Measurements from ENCODE around the gene FAM149A.
A peak's percentile ranks its signal among the peaks of the same experiment; 100 is the strongest.

GRCh38 chr4:186144198-186144945 is 39.9 kb downstream of the FAM149A start:
- TF ChIP-seq CTCF (IDR thresholded peaks at IDR 0.05): peak in 1 of 5 experiments; percentile 26
- TF ChIP-seq POLR2A (IDR thresholded peaks at IDR 0.05): no peak
- TF ChIP-seq EP300 (IDR thresholded peaks at IDR 0.05): peak in 1 of 2 donors; percentile 5

All from tibial nerve (tissue), 4 donors.